Omental fat pad (tissue), 4 donors: Measurements from ENCODE around the gene TAGLN. TPM values are rescaled to one million over a fixed set of nuclear protein-coding genes. Genes with fewer than 3 reads are reported as not detected.
"Not testable (repeated sequence)": the region's sequence is repeated elsewhere in the genome, so short reads cannot be mapped to it uniquely, and the experiment has no call there.

Source experiments
- ATAC-seq: fragments of 150-250 bp; one replicate; pipeline ENCODE4 v1.9.1; 2016; ENCODE audit warnings: mild to moderate bottlenecking, moderate library complexity; ENCODE audit not compliant: low FRiP score
- DNase-seq: peaks from one replicate; pipeline ENCODE4 v3.0.0-alpha.2; 2019; ENCODE audit warnings: low spot score
- CTCF ChIP-seq, 3 donors: fragments of 450-650 bp; IDR thresholded peaks; one replicate each; pipeline ENCODE4 v1.5.1; 2016 to 2017; ENCODE audit warnings: antibody characterized with exemption in 3 of 3, mild to moderate bottlenecking in 3 of 3, moderate library complexity in 2 of 3
- total RNA-seq, 4 donors: library from RNA; depleted of rRNA; stranded (reverse); fragments of >200 nt; gene quantifications; one replicate each; pipeline ENCODE4 v1.1.0, GENCODE V29; 2016

The TAGLN gene
- total RNA-seq, 4 donors from 2014 or later: 731 to 1,161 (median 827) TPM

- ATAC-seq (peak; percentile 26), DNase-seq (peak; percentile 35)
- TF ChIP-seq CTCF (IDR thresholded peaks at IDR 0.05): no peak
Observed at GRCh38 chr11:117180661-117181585, 18.2 kb upstream of the TAGLN start.

GRCh38 chr11:117181586-117182550, 17.3 kb upstream of the TAGLN start:
- no peak for TF ChIP-seq CTCF (IDR thresholded peaks at IDR 0.05)
- ATAC-seq (peak; percentile 1), DNase-seq (peak; percentile 7)

DNA sequence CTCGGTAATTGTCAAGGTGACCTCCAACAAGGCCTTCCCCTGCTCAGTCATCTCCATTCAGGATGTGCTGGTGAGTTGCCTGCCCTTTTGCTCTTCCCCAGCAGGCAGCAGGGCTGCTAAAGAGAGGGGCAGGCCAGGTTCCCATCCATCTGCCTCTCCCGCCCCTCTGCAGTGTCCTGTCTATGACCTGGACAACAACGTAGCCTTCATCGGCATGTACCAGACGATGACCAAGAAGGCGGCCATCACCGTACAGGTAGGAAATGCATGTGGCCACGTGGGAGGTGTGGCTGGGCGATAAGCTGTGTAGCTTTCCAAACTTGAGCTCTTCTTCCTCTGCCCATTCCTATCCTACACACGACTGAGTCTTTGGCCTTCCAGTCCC, 16.6 kb upstream of the TAGLN start:
- DNase-seq: peak; percentile 9
- no peak for TF ChIP-seq CTCF (IDR thresholded peaks at IDR 0.05)
- ATAC-seq: no peak

DNA sequence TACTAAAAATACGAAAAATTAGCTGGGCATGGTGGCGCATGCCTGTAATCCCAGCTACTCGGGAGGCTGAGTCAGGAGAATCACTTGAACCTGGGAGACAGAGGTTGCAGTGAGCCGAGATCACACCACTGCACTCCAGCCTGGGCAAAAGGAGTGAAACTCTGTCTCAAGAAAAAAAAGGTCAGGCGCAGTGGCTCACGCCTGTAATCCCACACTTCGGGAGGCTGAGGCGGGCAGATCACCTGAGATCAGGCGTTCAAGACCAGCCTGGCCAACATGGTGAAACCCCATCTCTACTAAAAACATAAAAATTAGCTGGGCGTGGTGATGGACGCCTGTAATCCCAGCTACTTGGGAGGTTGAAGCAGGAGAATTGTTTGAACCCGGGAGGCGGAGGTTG, 16.0 kb upstream of the TAGLN start:
- not testable (repeated sequence) for DNase-seq, ATAC-seq

DNA sequence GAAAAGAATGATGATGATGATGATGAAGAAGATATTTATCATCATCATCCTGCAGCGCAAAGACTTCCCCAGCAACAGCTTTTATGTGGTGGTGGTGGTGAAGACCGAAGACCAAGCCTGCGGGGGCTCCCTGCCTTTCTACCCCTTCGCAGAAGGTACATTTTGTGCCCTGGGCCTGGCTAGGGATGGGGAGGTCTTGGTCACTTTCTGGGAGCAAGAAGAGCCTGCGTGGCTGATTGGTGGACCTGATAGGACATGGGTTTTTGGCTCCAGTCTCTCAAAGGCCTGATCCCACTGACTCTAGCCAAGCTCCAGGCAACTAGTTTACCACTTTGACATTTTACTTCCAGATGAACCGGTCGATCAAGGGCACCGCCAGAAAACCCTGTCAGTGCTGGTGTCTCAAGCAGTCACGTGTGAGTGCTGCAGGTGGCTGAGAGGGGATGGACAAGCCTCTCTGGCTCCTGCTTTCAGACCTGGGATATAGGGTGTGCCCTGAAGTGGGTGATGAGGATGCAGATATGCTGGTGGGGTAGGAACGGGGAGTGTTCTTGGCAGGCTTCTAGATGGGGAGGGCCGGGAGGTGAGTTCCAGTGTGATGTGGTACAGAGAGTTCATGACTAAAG, 15.3 kb upstream of the TAGLN start:
- ATAC-seq (no peak), DNase-seq (peak; percentile 6)

GRCh38 chr11:117185736-117186430, 13.3 kb upstream of the TAGLN start:
- ATAC-seq (no peak), DNase-seq (peak; percentile 21)
- TF ChIP-seq CTCF (IDR thresholded peaks at IDR 0.05): no peak

More for the DNA sequence above, 15.3 kb upstream of the TAGLN start:
- no peak for TF ChIP-seq CTCF (IDR thresholded peaks at IDR 0.05)
